ENCODE data around the gene MXRA7.

GRCh38 chr17:76714336-76714735 lies 3.6 kb upstream of the MXRA7 start:
- TF ChIP-seq POLR2A (IDR thresholded peaks at IDR 0.05; ENCODE audit: low read depth, low read length) (no peak), POLR2AphosphoS5 (IDR thresholded peaks at IDR 0.05; ENCODE audit: low read depth, low read length) (no peak), TAF1 (IDR thresholded peaks at IDR 0.05; ENCODE audit: low read depth, low read length) (no peak)

Data from GM12891 (cell line).